SIG-M5 (cell line): ENCODE data around the gene ZNF814.
A peak's percentile ranks its signal among the peaks of the same experiment; 100 is the strongest.
"Not testable (repeated sequence)": the region's sequence is repeated elsewhere in the genome, so short reads cannot be mapped to it uniquely, and the experiment has no call there.

Experiments
- DNase-seq: peaks from one replicate; lab custom pipeline; 2025; lab: John Stamatoyannopoulos, UW

The ZNF814 gene

GRCh38 chr19:57816652-57817051 lies 72.2 kb downstream of the ZNF814 start:
- DNase-seq: no peak

- no peak for DNase-seq
These were observed 73.4 kb downstream of the ZNF814 start for GRCh38 chr19:57815247-57816075.

GRCh38 chr19:57814505-57815246 lies 74.2 kb downstream of the ZNF814 start, which contains the start of gene ZNF552:
TSS of gene ZNF552 (minus strand) at chr19:57814913. CDS start at chr19:57814743, 170 bp downstream.
- DNase-seq: peak; percentile 69

- no peak for DNase-seq
These were observed 74.8 kb downstream of the ZNF814 start for GRCh38 chr19:57813919-57814504.

- DNase-seq: not testable (repeated sequence)
These were observed 75.6 kb downstream of the ZNF814 start for GRCh38 chr19:57812975-57813820.

GRCh38 chr19:57812226-57812625 lies 76.6 kb downstream of the ZNF814 start:
- no peak for DNase-seq

- not testable (repeated sequence) for DNase-seq
These were observed 78.2 kb downstream of the ZNF814 start for GRCh38 chr19:57810410-57811295.

GRCh38 chr19:57807541-57807940 lies 81.3 kb downstream of the ZNF814 start:
- DNase-seq: no peak

- DNase-seq: no peak
These were observed 85.1 kb downstream of the ZNF814 start for GRCh38 chr19:57803594-57804325.

GRCh38 chr19:57803265-57803593 lies 85.6 kb downstream of the ZNF814 start:
- no peak for DNase-seq

GRCh38 chr19:57802269-57802668 lies 86.6 kb downstream of the ZNF814 start:
- no peak for DNase-seq

GRCh38 chr19:57800696-57801095 lies 88.1 kb downstream of the ZNF814 start:
- DNase-seq: no peak
